Right lobe of liver (tissue), 4 donors: Measurements from ENCODE around the gene STOM.
"Not testable (repeated sequence)": the region's sequence is repeated elsewhere in the genome, so short reads cannot be mapped to it uniquely, and the experiment has no call there.

Source experiments
- CTCF ChIP-seq, 4 donors: fragments of 200-600 bp in 3 of 4; fragments of 450-650 bp in 1 of 4; IDR thresholded peaks; one replicate each; pipeline versions ENCODE4 v1.5.1 to v1.8.0; 2016 to 2022; ENCODE audit warnings: antibody characterized with exemption in 4 of 4, mild to moderate bottlenecking in 2 of 4
- POLR2A ChIP-seq: fragments of 450-650 bp; IDR thresholded peaks from one replicate; pipeline ENCODE4 v1.6.1; 2017; ENCODE audit warnings: antibody characterized with exemption, mild to moderate bottlenecking
- donor health status: DM: no; HTN: no; CAD: no.
- donor health status: DM: no; HTN: no; CAD: no.
- donor health status: DM: no; HTN: yes; CAD: no.

- not testable (repeated sequence) for TF ChIP-seq CTCF (IDR thresholded peaks at IDR 0.05); POLR2A
These were observed 78.5 kb downstream of the STOM start for GRCh38 chr9:121291536-121291935.
